Stimulated activated CD4-positive, alpha-beta T cell treated with anti-CD3 and anti-CD28 coated beads, TNF-alpha, amount 100 ng/mL, for 24 hours (primary cell): Measurements from ENCODE around the gene PRPSAP1.
"Not testable (repeated sequence)": the region's sequence is repeated elsewhere in the genome, so short reads cannot be mapped to it uniquely, and the experiment has no call there.

ENCODE experiments used
- DNase-seq, 3 experiments: peaks; one replicate each; pipeline ENCODE4 v3.0.0-alpha.2; 2020; ENCODE audit warnings: low read depth in 3 of 3

The PRPSAP1 gene

DNA sequence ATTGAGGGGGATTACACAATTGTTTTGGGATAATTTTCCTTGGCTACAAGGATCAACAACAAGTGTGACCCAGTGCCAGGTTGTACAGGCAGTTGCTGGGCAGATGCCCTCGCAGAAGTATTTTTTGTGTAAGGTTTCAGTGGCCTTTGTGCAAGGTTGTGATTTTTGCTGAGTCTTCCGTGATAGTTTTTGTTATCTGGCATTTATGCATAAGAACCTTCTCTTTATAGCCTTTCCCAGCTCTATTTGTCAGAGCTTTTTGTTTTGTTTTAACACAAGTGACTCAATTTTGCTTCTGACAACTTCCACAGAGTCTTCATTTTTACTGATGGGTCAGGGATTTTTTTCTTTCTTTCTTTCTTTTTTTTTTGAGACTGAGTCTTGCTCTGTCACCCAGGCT, 6.7 kb upstream of the PRPSAP1 start:
- DNase-seq: no peak

DNA sequence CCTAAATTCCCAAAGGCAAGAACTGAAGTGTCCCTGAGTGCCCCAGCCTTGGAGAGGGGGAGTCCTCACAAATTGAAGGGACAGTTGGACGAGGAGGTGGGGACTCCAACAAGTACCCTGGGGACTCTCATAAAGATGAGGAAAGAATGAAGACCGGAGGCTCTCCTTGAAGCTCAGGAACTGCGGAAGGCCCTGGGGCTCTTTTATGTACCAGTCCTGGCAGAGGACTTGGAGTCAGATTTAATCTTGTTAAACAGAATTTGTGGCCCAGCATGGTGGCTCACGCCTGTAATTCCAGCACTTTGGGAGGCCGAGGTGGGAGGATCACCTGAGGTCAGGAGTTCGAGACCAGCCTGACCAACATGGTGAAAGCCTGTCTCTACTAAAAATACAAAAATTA, 6.1 kb upstream of the PRPSAP1 start:
- not testable (repeated sequence) for DNase-seq

DNA sequence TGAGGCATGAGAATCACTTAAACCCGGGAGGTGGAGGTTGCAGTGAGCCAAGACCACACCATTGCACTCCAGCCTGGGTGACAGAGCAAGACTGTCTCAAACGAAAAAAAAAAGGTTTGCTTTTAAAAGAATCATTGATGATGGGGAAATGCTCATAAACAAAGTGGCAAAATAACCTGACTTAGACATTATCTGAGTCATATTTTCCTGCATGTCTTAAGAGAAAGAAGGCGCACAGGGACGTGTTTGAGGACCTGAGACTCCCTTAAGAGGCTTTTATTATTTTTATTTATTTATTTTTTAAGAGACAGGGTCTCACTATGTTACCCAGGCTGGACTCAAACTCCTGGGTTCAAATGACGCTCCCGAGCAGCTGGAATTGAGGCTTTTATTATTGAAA, 5.7 kb upstream of the PRPSAP1 start:
- no peak for DNase-seq

DNA sequence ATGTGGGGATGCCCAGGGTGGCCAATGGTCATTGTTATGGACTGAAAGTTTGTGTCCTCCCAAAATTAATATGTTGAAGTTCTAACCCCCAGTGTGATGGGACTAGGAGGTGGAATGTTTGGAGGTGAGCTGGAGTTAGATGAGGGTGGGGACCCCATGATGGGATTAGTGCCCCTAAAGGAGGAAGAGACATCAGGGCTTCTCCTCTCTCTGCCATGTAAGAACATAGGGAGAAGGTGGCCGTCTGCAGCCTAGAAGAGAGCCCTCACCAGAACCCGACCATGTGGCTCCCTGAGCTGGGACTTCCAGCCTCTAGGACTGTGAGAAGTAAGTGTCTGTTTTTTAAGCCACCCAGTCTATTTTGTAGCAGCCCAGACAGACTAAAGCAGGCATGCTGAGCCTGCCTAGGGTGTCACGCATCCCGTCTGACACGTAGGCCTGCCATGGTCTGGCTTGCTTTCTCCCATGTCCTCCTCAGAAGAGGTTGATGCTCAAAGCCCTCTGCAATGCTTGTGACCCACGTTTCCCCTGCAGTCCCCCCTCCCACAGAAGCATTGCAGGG, 4.0 kb upstream of the PRPSAP1 start:
- DNase-seq: no peak

DNA sequence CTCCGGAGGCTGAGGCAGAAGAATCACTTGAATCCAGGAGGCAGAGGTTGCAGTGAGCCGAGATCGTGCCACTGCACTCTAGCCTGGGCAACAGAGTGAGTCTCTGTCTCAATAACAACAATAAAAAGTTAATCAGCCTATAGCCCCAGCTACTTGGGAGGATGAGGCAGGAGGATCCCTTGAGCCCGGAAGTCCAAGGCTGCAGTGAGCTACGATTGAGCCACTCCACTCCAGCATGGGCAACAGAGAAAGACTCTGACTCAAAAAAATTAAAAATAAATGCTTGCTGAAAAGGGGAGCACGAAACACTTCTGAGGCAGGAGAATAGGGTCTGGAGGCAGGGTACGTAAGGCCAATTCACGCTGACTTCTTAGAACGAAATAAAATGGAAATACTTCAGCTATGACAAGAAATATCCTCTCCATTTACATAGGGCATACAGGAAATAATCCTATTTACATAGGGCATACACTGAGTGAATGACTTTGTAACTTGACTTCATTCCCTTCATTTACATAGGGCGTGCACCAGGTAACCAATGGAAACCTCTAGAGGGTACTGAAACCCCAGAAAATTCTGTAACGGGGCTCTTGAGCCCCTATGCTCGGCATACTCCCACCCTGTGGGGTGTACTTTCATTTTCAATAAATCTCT, 3.2 kb upstream of the PRPSAP1 start:
- DNase-seq: no peak

GRCh38 chr17:76354747-76355310, 1.1 kb upstream of the PRPSAP1 start:
- DNase-seq: no peak

GRCh38 chr17:76354317-76354729, 607 bp upstream of the PRPSAP1 start:
- no peak for DNase-seq

GRCh38 chr17:76353004-76353598, 615 bp downstream of the PRPSAP1 start:
- peak in 1 of 3 experiments; percentile 17 for DNase-seq

GRCh38 chr17:76351526-76352071, 2.1 kb downstream of the PRPSAP1 start:
- DNase-seq: no peak

DNA sequence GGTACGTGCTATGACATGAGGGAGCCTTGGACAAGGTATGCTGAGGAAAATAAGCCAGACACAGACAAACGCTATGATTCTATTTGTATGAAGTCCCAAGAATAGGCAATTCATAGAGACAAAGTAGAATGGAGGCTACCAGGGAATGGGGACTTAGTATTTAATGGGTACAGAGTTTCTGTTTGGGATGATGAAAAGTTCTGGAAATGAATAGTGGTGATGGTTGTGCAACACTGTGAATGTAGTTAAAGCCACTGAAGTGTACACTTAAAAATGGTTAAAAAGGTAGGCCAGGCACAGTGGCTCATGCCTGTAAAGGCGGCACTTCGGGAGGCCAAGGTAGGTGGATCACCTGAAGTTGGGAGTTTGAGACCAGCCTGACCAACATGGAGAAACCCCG, 3.3 kb downstream of the PRPSAP1 start:
- no peak for DNase-seq

DNA sequence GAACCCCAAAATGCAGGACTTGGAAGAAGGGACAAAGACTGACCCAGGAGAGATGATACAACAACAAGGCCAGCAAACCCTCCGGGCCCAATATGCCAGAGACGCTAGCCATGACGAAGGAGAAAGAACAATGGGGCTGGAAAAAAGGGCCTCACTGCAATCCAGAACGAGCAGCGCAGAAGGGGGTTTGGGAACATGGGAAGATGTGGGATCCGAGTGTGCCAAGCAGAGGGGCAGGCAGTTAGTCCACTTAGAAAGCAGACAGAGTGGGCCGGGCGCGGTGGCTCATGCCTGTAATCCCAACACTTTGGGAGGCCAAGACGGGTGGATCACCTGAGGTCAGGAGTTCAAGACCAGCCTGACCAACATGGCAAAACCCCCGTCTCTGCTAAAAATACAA, 6.8 kb downstream of the PRPSAP1 start:
- DNase-seq: not testable (repeated sequence)

DNA sequence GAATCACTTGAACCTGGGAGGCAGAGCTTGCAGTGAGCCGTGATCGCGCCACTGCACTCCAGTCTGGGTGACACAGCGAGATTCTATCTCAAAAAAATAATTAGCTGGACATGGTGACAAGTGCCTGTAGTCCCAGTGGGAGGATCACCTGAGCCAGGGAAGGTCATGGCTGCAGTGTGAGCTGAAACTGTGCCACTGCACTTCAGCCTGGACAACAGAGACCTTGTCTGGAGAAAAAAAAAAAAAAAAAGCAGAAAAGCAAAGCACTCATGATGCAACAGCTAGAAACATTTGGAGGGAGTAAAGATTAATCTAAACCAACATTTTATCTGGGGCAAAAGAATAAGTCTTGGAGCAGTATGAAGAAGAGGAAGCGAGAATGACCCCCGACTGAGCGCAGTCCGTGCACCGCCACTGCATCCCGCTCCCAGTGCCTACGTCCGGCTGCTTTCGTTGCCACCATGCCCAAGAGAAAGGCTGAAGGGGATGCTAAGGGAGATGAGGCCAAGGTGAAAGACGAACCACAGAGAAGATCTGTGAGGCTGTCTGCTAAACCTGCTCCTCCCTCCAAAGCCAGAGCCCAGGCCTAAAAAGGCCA, 8.2 kb downstream of the PRPSAP1 start:
- no peak for DNase-seq

GRCh38 chr17:76343106-76343505, 10.6 kb downstream of the PRPSAP1 start:
- DNase-seq: no peak

- no peak for DNase-seq
Measured at GRCh38 chr17:76341301-76341700, 12.4 kb downstream of the PRPSAP1 start.

DNA sequence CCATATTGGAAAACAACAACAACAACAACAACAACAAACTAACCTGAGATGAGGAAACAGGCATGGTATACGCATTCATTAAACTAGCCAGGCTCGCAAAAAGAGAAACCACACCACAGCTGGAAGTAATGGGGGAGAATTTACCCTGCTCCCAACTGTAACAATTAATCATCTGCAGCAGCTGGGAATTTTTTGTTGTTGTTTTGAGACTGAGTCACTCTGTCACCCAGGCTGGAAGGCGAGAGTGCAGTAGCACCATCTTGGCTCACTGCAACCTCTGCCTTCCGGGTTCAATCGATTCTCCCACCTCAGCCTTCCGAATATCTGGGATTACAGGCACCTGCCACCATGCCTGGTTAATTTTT, 16.3 kb downstream of the PRPSAP1 start:
- DNase-seq: no peak

DNA sequence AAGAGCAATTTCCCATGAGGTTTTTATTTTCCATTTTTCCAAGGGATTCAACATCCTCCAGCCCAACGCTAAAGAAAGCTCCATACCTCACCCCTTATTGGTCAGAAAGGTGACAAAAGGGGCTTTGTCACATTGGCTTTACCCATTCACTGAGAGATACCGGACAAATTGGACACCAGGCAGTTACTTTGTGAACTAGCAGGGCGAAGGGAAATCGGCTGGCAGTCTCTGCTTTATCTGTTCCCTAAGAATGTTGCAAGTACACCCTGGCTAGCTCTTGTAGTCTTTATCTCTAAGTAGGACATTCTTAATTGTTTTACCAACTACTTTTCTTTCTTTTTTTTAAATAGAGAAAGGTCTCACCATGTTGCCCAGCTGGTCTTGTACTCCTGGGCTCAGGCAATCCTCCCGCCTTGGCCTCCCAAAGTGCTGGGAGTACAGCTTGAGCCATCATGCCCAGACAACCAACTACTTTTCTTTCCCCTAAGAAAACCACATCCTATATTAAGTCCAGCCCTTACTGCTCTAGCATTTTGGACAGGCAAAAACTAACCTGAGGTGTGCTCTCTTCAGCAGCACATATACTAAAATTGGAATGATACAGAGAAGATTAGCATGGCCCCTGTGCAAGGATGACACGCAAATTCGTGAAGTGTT, 16.8 kb downstream of the PRPSAP1 start:
- DNase-seq: no peak

- no peak for DNase-seq
Measured at GRCh38 chr17:76335716-76336381, 17.9 kb downstream of the PRPSAP1 start.

- no peak for DNase-seq
Measured at GRCh38 chr17:76333673-76334505, 19.8 kb downstream of the PRPSAP1 start.

DNA sequence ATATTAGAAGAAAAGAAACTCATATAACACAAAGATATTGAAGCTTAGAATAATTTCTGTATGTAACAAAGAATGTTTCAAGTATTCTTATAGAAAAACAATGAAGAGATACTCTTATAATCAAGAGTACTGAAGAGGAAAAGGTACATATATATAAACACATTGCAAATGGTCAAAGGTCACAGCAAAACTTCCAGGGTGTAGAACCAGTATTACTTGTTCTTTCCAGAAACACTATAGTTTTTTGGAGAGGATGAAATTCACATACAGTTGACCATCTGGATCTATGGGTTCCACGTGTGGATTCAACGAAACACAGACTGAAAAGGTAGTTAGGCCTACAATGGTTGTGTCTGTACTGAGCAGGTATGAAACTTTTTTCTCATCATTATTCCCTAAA, 22.6 kb downstream of the PRPSAP1 start:
- DNase-seq: no peak

DNA sequence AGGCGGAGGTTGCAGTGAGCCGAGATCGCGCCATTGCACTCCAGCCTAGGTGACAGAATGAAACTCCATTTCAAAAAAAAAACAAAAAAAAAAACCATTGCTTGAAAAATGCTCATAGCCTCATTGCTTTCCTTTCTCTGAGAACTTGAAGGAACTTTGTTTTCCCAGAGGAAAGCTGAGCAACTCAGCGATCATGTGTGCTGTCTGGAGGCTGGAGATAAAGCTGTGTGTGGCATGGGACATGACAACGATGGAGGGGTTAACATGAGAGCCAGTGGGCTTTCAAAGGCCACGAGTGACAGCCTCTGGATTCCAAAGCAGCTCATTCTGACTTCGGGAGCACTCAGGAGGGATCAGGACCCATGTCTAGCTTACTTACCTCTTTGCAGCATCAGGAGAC, 24.1 kb downstream of the PRPSAP1 start:
- no peak for DNase-seq

- DNase-seq: no peak
Measured at GRCh38 chr17:76327696-76328095, 26.0 kb downstream of the PRPSAP1 start.
